CD1c-positive myeloid dendritic cell (primary cell): ENCODE results near the gene CACNA1D.
A peak's percentile ranks its signal among the peaks of the same experiment; 100 is the strongest.
"Not testable (repeated sequence)": the region's sequence is repeated elsewhere in the genome, so short reads cannot be mapped to it uniquely, and the experiment has no call there.

ENCODE experiments used
- DNase-seq: peaks from one replicate; pipeline ENCODE4 v3.0.0-alpha.2; 2016; ENCODE audit errors: extremely low spot score

The CACNA1D gene

DNA sequence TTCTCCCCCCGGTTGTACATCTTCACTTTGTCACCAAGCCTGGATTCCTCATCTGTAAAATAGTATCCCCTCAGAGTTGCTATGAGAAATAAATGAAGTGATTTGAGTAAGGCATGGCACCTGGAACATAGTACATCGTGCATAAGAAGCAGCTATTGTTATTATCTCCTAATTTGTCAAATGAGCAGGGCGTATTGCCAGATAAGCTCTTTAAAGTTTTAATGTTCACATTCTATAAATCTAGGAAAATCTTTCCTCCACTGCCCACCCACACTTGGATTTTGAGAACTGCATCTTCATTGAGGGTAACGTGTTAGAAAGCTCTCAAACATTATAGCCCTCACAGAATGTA lies 32.3 kb downstream of the CACNA1D start:
- DNase-seq: no peak

DNA sequence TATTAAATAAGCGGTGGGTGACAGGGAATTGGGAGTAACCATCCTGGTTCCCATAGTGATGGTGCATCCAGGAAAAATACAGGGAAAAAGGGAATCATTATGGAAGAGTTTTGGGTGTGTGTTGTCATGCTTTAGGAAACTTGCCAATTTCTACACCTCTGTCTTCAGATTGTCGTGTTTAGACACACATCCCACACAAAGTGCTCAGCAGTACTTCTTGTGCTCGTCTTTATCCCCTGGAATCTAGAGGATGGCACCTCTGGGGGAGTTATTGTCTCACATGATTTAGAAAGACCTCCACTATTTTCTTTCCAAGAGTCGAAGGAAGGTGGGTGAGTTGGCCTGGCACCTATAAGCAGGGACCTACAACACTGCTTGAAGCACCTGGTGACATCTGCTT lies 35.8 kb downstream of the CACNA1D start:
- DNase-seq: no peak

DNA sequence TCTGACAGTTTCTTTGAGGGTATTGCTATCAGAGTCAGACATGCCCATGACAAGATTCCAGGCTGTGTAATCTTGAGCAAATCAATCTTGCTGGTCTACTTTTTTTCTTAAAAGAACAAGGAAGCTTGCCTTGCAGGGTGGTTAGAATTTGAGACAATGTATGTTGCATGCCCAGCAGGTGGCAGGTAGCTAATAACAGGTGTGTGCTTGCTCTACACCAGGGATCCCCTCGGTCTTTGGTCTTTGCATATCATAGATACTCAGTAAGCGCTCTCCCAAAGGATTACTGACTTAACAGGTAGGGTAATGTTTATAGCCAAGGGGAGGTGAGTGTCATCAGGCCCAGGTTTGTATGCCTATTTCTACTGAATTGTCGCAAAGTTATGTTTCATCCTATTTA lies 37.3 kb downstream of the CACNA1D start:
- DNase-seq: no peak

- DNase-seq: no peak
Measured at GRCh38 chr3:53533472-53533871, 39.1 kb downstream of the CACNA1D start.

DNA sequence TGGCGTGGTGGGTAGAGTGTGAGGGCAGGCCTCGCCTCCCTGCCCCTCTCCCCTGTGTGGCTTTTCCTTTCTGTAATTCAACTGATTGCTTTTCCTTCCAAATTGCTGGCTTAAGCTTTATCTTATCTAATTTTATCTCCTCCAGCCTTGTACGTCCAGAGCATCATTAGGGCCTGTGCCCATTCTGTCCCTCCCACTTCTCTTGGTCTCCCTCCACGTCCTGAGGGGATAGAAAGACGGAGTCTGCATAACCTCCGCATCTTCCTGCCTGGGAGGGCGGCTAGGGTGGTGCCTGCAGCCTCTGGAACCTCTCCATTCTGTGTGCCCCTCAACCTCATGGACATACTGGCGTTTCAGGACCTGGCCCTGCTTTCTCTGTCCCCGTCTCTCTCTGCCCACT lies 39.8 kb downstream of the CACNA1D start:
- DNase-seq: no peak

DNA sequence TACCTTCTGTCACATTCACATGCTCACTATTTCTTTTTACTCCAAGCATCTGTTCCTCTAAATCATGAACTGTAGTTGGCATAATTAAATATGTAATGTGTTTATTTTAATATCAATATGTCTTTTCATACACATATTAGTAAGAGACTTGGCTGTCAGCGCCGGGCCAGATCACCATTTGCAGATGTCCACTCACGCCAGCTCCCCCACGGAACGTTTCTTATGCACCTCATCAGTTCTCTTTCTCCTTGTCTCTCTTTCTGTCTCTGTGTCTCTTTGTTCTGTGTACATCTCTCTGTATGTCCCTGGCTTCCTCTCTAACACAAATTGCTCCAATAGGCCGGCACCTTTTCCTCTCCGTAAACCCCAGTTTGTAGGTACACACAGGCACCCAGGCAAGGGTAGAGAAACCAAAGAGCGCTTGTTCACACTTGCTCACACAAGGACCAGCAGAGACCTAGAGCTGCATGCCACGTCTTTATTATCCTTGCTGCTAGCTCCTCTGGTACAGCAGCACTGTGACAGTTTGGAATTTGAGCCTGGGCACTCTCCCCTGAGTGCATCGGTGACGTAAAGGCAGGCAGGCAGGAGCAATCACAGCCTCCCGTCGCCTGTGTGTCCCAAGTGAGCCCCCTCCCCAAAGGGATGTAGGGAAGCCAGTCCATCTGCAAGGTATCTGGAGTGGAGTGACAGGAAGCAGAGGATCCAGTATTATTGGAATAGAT lies 40.4 kb downstream of the CACNA1D start:
- DNase-seq: no peak

GRCh38 chr3:53536282-53536681 lies 41.9 kb downstream of the CACNA1D start:
- DNase-seq: no peak

DNA sequence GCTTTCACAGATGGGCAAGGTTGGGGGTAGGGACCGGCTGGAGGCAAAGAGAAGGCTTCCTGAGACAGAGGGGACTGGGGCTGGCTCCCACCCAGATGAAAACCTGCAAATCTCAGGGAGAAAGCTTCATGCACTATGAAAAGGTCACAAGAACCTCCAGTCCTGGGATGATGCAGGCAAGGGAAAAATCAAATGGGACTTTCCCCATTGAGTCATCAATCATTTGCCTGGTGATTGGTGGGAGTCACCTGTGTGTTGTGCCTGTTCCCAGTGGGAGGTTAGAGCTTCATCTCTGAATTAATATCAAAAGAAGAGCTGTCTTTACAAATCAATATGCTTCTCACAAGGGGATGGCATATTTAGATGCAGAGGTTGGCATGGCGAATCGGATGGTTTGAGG lies 49.9 kb downstream of the CACNA1D start:
- no peak for DNase-seq

GRCh38 chr3:53545310-53545995 lies 51.0 kb downstream of the CACNA1D start:
- no peak for DNase-seq

GRCh38 chr3:53545996-53546359 lies 51.6 kb downstream of the CACNA1D start:
- DNase-seq: peak; percentile 11

GRCh38 chr3:53547327-53547726 lies 52.9 kb downstream of the CACNA1D start:
- peak; percentile 9 for DNase-seq

DNA sequence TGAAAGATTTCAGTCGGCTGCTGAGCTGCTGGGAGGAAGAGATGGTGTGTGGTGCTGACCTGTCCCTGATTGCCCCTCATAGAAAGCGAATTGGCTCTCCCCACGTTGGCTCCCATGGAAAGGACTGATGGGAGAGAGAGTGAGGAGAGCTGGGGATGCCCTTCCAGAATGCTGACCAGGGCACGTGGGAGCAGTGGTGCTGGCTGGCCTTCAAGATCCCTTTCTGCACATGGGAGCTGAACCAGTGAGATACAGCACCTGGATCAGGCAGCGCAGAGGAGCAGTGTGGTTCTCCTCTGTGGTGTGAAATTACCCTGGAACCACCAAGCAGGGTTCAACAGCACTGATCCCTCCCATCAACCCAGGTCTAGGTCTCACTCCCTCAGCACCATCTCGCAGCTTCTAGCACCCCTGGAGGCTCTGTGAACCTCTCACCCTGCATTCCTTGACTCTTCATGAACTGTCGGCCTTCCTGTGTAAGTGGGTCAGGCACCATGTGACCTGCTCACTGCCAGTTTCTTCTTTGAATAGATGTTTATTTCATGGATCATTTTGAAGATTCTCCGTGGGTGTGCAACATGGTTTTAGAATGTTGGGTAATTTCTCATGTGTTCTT lies 55.7 kb downstream of the CACNA1D start:
- DNase-seq: no peak

- no peak for DNase-seq
Measured at GRCh38 chr3:53551324-53551723, 56.9 kb downstream of the CACNA1D start.

GRCh38 chr3:53552730-53553129 lies 58.3 kb downstream of the CACNA1D start:
- no peak for DNase-seq

DNA sequence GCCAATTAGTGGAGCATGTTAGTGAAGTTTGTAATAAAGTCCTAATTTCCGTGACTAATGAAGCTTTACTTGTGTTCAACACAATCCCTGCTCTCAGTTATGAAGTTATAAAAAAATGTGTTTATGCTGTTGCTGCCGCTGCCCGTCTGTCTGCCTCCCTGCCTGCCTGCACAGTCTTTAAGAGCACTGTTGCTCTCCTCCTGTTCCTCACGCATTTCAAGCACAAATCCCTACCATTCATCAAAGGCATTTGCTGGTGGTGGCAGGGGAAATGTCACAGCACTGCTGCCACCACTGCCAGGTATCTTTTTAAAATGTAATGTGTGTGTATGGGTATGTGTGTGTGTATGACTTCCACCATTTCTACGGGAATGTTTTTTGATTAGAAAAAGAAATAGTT lies 58.8 kb downstream of the CACNA1D start:
- no peak for DNase-seq

- no peak for DNase-seq
Measured at GRCh38 chr3:53554559-53555067, 60.2 kb downstream of the CACNA1D start.

DNA sequence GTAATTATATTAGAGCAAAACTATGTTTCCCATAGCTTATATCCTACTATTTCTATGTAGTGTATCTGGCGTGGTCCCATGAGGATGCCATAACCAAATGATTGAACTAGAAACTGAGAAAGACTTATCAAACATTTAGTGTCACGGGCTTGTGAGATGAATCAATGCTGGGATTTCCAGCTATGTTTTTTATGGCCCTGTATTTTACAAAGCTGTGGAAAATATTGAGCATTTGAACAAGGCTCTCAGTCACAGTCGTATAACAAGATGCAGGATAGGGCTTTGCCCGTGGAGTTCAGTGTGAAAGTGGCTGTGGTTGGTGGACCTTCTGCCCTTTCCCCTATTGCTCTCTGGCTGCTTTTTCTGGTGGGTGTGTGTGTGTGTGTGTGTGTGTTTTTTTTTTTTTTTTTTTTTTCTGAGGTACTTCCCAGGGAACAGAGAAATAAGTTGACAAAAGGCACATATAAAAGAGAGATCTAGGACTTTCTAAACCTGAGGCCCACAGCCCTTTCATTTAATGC lies 60.7 kb downstream of the CACNA1D start:
- no peak for DNase-seq

GRCh38 chr3:53566461-53567145 lies 72.2 kb downstream of the CACNA1D start:
- DNase-seq: no peak

GRCh38 chr3:53570081-53570480 lies 75.7 kb downstream of the CACNA1D start:
- no peak for DNase-seq

GRCh38 chr3:53570709-53571108 lies 76.3 kb downstream of the CACNA1D start:
- no peak for DNase-seq

DNA sequence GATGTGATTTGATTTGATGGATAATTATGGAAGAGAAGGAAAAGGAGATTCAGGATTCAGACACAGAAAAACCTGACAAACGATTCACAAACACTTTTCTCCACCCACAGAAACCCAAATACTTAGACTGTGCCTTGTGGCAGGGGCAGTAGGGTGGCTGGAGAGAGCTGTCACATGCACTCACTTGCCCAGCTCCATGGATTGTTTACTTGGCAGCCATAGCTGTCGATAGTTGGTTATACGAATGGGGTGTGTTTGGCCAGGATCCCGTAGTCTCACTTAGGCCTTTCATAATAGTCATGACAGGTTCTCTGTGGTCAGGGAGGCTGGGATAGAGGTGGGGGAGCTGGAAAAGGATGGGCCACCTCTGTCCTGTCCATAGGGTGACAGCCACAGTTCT lies 76.9 kb downstream of the CACNA1D start:
- DNase-seq: no peak

DNA sequence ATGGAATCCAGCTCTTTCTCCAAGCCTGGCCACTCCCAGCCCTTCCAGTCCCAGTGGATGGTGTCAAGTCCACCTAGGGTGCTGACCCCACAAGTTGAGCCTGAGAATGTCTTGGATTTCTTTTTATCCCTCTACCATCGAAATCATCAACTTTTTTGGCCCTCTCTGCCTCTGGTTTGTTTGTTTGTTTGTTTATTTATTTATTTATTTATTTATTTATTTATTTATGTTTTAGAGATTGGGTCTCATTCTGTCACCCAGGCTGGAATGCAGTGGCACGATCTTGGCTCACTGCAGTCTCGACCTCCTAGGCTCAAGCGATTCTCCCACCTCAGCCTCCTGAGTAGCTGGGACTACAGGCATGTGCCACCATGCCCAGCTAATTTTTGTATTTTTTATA lies 77.8 kb downstream of the CACNA1D start:
- not testable (repeated sequence) for DNase-seq
